GM12801 (cell line): ENCODE results near the gene CNTNAP2.

Source experiments
- CTCF ChIP-seq: IDR thresholded peaks from one replicate; pipeline ENCODE4 v1.5.1; 2011; ENCODE audit warnings: control low read depth; ENCODE audit not compliant: insufficient read length; ENCODE audit errors: extremely low read depth

Gene CNTNAP2

GRCh38 chr7:148129023-148129422 lies 2012.4 kb downstream of the CNTNAP2 start:
- no peak for TF ChIP-seq CTCF

GRCh38 chr7:148135116-148135515 lies 2018.5 kb downstream of the CNTNAP2 start:
- no peak for TF ChIP-seq CTCF

- TF ChIP-seq CTCF = no peak
Observed at GRCh38 chr7:148135997-148136396, 2019.4 kb downstream of the CNTNAP2 start.

- no peak for TF ChIP-seq CTCF
Observed at GRCh38 chr7:148142660-148143248, 2026.2 kb downstream of the CNTNAP2 start.

- TF ChIP-seq CTCF = no peak
Observed at GRCh38 chr7:148144827-148145226, 2028.2 kb downstream of the CNTNAP2 start.

- TF ChIP-seq CTCF = no peak
Observed at GRCh38 chr7:148146346-148146745, 2029.7 kb downstream of the CNTNAP2 start.

- no peak for TF ChIP-seq CTCF
Observed at GRCh38 chr7:148147438-148147837, 2030.8 kb downstream of the CNTNAP2 start.
